Measurements from ENCODE around the gene OSTN. TPM values are rescaled to one million over a fixed set of nuclear protein-coding genes. Genes with fewer than 3 reads are reported as not detected.

The OSTN gene
- total and polyA plus RNA-seq, 2 donors (not counting 3 experiments of a cell fraction or from before 2014, with no cell fraction given), result not detected

DNA sequence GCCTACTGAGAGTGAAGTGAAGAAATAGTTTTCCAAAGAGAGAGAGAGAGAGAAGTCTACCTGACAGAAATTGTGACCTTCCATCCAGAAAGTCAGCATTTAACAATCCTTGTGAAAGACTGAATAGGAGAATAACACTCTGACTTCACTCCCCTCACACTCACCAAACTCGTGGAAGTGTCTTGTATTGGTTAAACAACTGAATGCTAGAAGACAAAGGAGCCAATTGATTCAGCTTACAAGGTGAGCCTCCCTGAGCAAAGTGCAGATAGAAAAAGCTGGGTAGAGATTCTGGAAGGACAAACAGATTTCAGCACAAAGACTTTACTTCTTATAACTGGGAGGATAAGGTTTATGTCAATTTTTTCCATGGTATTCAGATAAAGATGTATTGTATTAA lies 40.8 kb upstream of the OSTN start:
- no peaks in the 10 kb centered on the region for H3K9me3 ChIP-seq (replicated peaks; ENCODE audit: control insufficient read depth, insufficient read depth, low read length)
- TF ChIP-seq POLR2A (IDR thresholded peaks at IDR 0.05; ENCODE audit: low read depth, low read length) (no peak), MYC (IDR thresholded peaks at IDR 0.05; ENCODE audit: low read depth, low read length) (no peak), POLR2AphosphoS5 (IDR thresholded peaks at IDR 0.05; ENCODE audit: insufficient read depth, low read depth, low read length) (no peak), GATA2 (IDR thresholded peaks at IDR 0.05; ENCODE audit: insufficient read depth, insufficient read length, low read depth, low read length) (no peak), FOS (IDR thresholded peaks at IDR 0.05; ENCODE audit: borderline replicate concordance, insufficient read depth, low read length) (no peak), EZH2 (IDR thresholded peaks at IDR 0.05; ENCODE audit: borderline replicate concordance, low read depth, low read length, severe bottlenecking) (no peak), JUN (IDR thresholded peaks at IDR 0.05; ENCODE audit: borderline replicate concordance, insufficient read depth, insufficient read length, low read depth) (no peak)
- TF ChIP-seq, protein P1, sequence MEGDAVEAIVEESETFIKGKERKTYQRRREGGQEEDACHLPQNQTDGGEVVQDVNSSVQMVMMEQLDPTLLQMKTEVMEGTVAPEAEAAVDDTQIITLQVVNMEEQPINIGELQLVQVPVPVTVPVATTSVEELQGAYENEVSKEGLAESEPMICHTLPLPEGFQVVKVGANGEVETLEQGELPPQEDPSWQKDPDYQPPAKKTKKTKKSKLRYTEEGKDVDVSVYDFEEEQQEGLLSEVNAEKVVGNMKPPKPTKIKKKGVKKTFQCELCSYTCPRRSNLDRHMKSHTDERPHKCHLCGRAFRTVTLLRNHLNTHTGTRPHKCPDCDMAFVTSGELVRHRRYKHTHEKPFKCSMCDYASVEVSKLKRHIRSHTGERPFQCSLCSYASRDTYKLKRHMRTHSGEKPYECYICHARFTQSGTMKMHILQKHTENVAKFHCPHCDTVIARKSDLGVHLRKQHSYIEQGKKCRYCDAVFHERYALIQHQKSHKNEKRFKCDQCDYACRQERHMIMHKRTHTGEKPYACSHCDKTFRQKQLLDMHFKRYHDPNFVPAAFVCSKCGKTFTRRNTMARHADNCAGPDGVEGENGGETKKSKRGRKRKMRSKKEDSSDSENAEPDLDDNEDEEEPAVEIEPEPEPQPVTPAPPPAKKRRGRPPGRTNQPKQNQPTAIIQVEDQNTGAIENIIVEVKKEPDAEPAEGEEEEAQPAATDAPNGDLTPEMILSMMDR (IDR thresholded peaks at IDR 0.05; ENCODE audit: extremely low read depth in 1 of 2, insufficient read depth in 1 of 2, low read depth in 1 of 2, low read length in 2 of 2), result no peak
- TF ChIP-seq, protein P2, sequence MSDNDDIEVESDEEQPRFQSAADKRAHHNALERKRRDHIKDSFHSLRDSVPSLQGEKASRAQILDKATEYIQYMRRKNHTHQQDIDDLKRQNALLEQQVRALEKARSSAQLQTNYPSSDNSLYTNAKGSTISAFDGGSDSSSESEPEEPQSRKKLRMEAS (IDR thresholded peaks at IDR 0.05; ENCODE audit: insufficient read depth, insufficient read length), result no peak
- no peaks in the 10 kb centered on the region for H4K20me1 ChIP-seq (replicated peaks; ENCODE audit: control insufficient read depth, extremely low read depth, insufficient read depth, low read length)
- FAIRE-seq (no peak), DNase-seq (ENCODE audit: low read depth, low spot score) (no peak)
- no peaks in the 10 kb centered on the region for H3K4me1 ChIP-seq (ENCODE audit: control insufficient read depth, extremely low read depth, insufficient read depth, low read length)
- H3K79me2 ChIP-seq (ENCODE audit: control insufficient read depth, insufficient read depth, low read length), result no peaks in the 10 kb centered on the region
- H2AFZ ChIP-seq (ENCODE audit: low read depth, low read length), result no peak overlapping the region
- H3K4me3 ChIP-seq (replicated peaks in 1 of 3; ENCODE audit: insufficient read depth in 1 of 3, low read depth in 1 of 3, low read length in 3 of 3), result no peak overlapping the region
- ChIA-PET POLR2A (no interaction called here), CTCF (no interaction called here)
- H3K9ac ChIP-seq (replicated peaks; ENCODE audit: extremely low read depth, insufficient read depth, low read length), result no peak overlapping the region
- H3K4me2 ChIP-seq (ENCODE audit: insufficient read depth, low read length), result no peak overlapping the region
- H3K36me3 ChIP-seq (ENCODE audit: control insufficient read depth in 2 of 2, extremely low read depth in 1 of 2, insufficient read depth in 2 of 2, low read length in 2 of 2), result no peaks in the 10 kb centered on the region
- H3K27ac ChIP-seq (ENCODE audit: insufficient read depth, low read depth, low read length), result no peak overlapping the region
- dilution Hi-C loops (cut with MboI; ENCODE audit: extremely low pct_ligation_motif_present, low sequenced_read_pairs), result no loop called here
- BruUV-seq (replicated peaks), result no TSS peak
- no peaks in the 10 kb centered on the region for H3K9me1 ChIP-seq (replicated peaks; ENCODE audit: control insufficient read depth, extremely low read depth, insufficient read depth, low read length)
- intact Hi-C loops (cut with micrococcal nuclease), result no loop called here
- no peaks in the 10 kb centered on the region for H3K27me3 ChIP-seq (ENCODE audit: control insufficient read depth in 2 of 2, insufficient read depth in 2 of 2, low read length in 2 of 2)

Measured in endothelial cell of umbilical vein (primary cell).